HepG2 (cell line): Measurements from ENCODE around the gene TP73. TPM values are rescaled to one million over a fixed set of nuclear protein-coding genes. Genes with fewer than 3 reads are reported as not detected.
A peak's percentile ranks its signal among the peaks of the same experiment; 100 is the strongest.

Experiments used
- CCAR2 ChIP-seq: fragments of 200-400 bp; formaldehyde crosslinking; optimal IDR thresholded peaks from 2 replicates; pipeline ENCODE3; 2018; ENCODE audit warnings: low read depth, mild to moderate bottlenecking, low read length, moderate library complexity
- KDM4B ChIP-seq: sonication (generic); formaldehyde crosslinking; IDR thresholded peaks from 2 replicates; pipeline ENCODE4 v1.4.0; 2020; ENCODE audit warnings: missing genetic modification reagents
- KLF15 ChIP-seq: sonication (generic); formaldehyde crosslinking; IDR thresholded peaks from 2 replicates; pipeline ENCODE4 v1.8.1; 2023; ENCODE audit warnings: borderline replicate concordance, mild to moderate bottlenecking, inconsistent platforms, missing genetic modification reagents, mixed read lengths
- MATR3 ChIP-seq: sonication (generic); formaldehyde crosslinking; IDR thresholded peaks from 2 replicates; pipeline ENCODE4 v1.4.0; 2020; ENCODE audit warnings: missing genetic modification reagents
- RBM39 ChIP-seq: fragments of 200-400 bp; formaldehyde crosslinking; IDR thresholded peaks from one replicate; pipeline ENCODE4 v1.6.1; 2018; ENCODE audit warnings: antibody characterized with exemption, mild to moderate bottlenecking, low read depth, low read length; ENCODE audit not compliant: poor library complexity, severe bottlenecking
- RXRB ChIP-seq: IDR thresholded peaks from 2 replicates; pipeline ENCODE4 v1.6.1; 2016; ENCODE audit warnings: borderline replicate concordance, missing genetic modification reagents, missing compliant biosample characterization
- SIN3B ChIP-seq: fragments of 150-350 bp; IDR thresholded peaks from 2 replicates; pipeline ENCODE4 v1.6.1; 2014; ENCODE audit warnings: low read length
- ZBTB21 ChIP-seq: sonication (generic); formaldehyde crosslinking; IDR thresholded peaks from 2 replicates; pipeline ENCODE4 v1.4.0; 2020; ENCODE audit warnings: missing genetic modification reagents
- ZNF143 ChIP-seq: sonication (generic); formaldehyde crosslinking; IDR thresholded peaks from 2 replicates; pipeline ENCODE4 v1.4.0; 2020; ENCODE audit warnings: missing genetic modification reagents
- ZNF44 ChIP-seq: sonication (generic); formaldehyde crosslinking; IDR thresholded peaks from 2 replicates; pipeline ENCODE4 v1.5.1; 2020; ENCODE audit warnings: mild to moderate bottlenecking, missing genetic modification reagents
- ZNF703 ChIP-seq: sonication (generic); formaldehyde crosslinking; IDR thresholded peaks from 2 replicates; pipeline ENCODE4 v1.5.1; 2020; ENCODE audit warnings: missing genetic modification reagents, mild to moderate bottlenecking, moderate library complexity, borderline replicate concordance
- polyA plus RNA-seq, 8 experiments: library from polyadenylated mRNA; depleted of rRNA in 3 of 8; stranded (reverse) in 7 of 8; unstranded in 1 of 8; fragments of >200 nt; fragmentation: Illumina TruSeq in 4 of 8; extraction: Trizol in 4 of 8; gene quantifications; 2 replicates each; pipeline versions ENCODE4 v1.2.1 to v1.2.3, GENCODE V29; 2011 to 2016; ENCODE audit warnings: low read depth in 4 of 8, missing spikeins in 1 of 8, mixed read lengths in 1 of 8; ENCODE audit not compliant: insufficient read depth in 1 of 8
- total RNA-seq, 5 experiments: library from RNA; depleted of rRNA; stranded (reverse); fragments of >200 nt; fragmentation: Illumina TruSeq; extraction: Trizol; gene quantifications; 2 replicates each; pipeline ENCODE4 v1.2.3, GENCODE V29; 2016; ENCODE audit warnings: low read depth in 1 of 5
- TF ChIP-seq, protein P1 (sequence below), 2 experiments: sonication (generic) in 1 of 2; formaldehyde crosslinking in 1 of 2; IDR thresholded peaks; 2 replicates each; pipeline versions ENCODE4 v1.5.1 to v1.6.1; 2011 to 2020; ENCODE audit warnings: borderline replicate concordance in 1 of 2, low read depth in 1 of 2, low read length in 1 of 2, mild to moderate bottlenecking in 1 of 2, missing genetic modification reagents in 1 of 2, moderate library complexity in 1 of 2
- TF ChIP-seq, protein P2 (sequence below): sonication (generic); formaldehyde crosslinking; IDR thresholded peaks from 2 replicates; pipeline ENCODE4 v1.5.0; 2020; ENCODE audit warnings: mild to moderate bottlenecking, missing genetic modification reagents
- TF ChIP-seq, protein P3 (sequence below): sonication (generic); formaldehyde crosslinking; IDR thresholded peaks from 2 replicates; pipeline ENCODE4 v1.4.0; 2020; ENCODE audit warnings: mild to moderate bottlenecking, missing genetic modification reagents
- TF ChIP-seq, protein P4 (sequence below): IDR thresholded peaks from 2 replicates; pipeline ENCODE4 v1.6.1; 2016
- TF ChIP-seq, protein P5 (sequence below): sonication (generic); formaldehyde crosslinking; IDR thresholded peaks from 2 replicates; pipeline ENCODE4 v1.5.0; 2020; ENCODE audit warnings: mild to moderate bottlenecking, missing genetic modification reagents, borderline replicate concordance
- TF ChIP-seq, protein P6 (sequence below): sonication (generic); formaldehyde crosslinking; IDR thresholded peaks from 2 replicates; pipeline ENCODE4 v1.5.0; 2020; ENCODE audit warnings: missing genetic modification reagents

TP73 gene
- total and polyA plus RNA-seq, 2 of the 13 experiments (the other 11 are each of a cell fraction or from before 2014, with no cell fraction given): 0.49 to 1.1 TPM

DNA sequence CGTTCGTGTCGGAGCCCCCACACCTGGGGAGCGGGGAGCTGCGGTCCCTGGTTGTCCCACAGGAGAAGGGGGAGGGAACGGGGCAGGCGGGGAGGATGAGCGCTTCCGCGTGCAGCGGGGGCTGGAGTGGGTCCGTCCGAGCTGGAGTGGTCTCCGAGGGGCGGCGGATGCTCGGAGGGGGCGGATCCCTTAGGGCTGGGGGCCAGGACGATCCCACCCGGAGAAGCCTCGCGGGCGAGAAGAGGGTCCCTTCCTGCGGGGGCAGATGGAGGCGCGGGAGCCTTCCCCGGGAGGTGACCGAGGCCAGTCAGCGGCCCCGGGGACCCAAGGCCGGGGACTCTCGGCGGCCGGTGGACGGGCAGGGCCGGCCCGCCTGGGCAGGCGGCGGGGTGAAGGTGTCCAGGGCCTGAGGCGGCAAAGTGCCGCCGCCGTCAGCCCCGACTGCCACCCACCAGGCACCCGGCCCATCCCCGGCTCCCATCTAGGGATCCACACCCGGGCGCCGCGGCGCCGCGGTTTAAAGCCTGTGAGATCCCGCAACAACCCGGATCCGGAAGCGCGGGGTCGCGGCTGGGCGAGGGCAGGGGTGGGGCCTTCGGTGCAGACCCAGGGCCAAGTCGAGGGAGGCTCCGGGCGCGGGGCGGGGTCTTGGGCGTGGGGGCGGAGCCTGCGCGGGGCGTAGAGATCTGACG lies 94.7 kb downstream of the TP73 start (continued):
- TF ChIP-seq, protein P1, sequence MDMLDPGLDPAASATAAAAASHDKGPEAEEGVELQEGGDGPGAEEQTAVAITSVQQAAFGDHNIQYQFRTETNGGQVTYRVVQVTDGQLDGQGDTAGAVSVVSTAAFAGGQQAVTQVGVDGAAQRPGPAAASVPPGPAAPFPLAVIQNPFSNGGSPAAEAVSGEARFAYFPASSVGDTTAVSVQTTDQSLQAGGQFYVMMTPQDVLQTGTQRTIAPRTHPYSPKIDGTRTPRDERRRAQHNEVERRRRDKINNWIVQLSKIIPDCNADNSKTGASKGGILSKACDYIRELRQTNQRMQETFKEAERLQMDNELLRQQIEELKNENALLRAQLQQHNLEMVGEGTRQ (IDR thresholded peaks at IDR 0.05; ENCODE audit: low read depth, low read length): no peak
- TF ChIP-seq, protein P1 (CRISPR knock-in tag; IDR thresholded peaks at IDR 0.05; ENCODE audit: borderline replicate concordance): no peak
- TF ChIP-seq KDM4B (CRISPR knock-in tag): no peak
- no peak for TF ChIP-seq CCAR2
- TF ChIP-seq, protein P2, sequence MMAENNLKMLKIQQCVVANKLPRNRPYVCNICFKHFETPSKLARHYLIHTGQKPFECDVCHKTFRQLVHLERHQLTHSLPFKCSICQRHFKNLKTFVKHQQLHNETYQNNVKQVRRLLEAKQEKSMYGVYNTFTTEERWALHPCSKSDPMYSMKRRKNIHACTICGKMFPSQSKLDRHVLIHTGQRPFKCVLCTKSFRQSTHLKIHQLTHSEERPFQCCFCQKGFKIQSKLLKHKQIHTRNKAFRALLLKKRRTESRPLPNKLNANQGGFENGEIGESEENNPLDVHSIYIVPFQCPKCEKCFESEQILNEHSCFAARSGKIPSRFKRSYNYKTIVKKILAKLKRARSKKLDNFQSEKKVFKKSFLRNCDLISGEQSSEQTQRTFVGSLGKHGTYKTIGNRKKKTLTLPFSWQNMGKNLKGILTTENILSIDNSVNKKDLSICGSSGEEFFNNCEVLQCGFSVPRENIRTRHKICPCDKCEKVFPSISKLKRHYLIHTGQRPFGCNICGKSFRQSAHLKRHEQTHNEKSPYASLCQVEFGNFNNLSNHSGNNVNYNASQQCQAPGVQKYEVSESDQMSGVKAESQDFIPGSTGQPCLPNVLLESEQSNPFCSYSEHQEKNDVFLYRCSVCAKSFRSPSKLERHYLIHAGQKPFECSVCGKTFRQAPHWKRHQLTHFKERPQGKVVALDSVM (CRISPR knock-in tag): no peak
- no peak for TF ChIP-seq RBM39
- TF ChIP-seq MATR3 (CRISPR knock-in tag): no peak
- TF ChIP-seq, protein P3, sequence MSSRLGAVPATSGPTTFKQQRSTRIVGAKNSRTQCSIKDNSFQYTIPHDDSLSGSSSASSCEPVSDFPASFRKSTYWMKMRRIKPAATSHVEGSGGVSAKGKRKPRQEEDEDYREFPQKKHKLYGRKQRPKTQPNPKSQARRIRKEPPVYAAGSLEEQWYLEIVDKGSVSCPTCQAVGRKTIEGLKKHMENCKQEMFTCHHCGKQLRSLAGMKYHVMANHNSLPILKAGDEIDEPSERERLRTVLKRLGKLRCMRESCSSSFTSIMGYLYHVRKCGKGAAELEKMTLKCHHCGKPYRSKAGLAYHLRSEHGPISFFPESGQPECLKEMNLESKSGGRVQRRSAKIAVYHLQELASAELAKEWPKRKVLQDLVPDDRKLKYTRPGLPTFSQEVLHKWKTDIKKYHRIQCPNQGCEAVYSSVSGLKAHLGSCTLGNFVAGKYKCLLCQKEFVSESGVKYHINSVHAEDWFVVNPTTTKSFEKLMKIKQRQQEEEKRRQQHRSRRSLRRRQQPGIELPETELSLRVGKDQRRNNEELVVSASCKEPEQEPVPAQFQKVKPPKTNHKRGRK: no peak
- TF ChIP-seq ZNF703 (CRISPR knock-in tag): no peak
- no peak for TF ChIP-seq ZBTB21
- no peak for TF ChIP-seq ZNF143 (CRISPR knock-in tag)
- peak; percentile 67; the same call in 1 of the 2 replicates for TF ChIP-seq SIN3B
- TF ChIP-seq ZNF44 (CRISPR knock-in tag): no peak
- TF ChIP-seq, protein P4, sequence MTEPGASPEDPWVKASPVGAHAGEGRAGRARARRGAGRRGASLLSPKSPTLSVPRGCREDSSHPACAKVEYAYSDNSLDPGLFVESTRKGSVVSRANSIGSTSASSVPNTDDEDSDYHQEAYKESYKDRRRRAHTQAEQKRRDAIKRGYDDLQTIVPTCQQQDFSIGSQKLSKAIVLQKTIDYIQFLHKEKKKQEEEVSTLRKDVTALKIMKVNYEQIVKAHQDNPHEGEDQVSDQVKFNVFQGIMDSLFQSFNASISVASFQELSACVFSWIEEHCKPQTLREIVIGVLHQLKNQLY (CRISPR knock-in tag): no peak
- no peak for TF ChIP-seq RXRB (CRISPR knock-in tag)
- TF ChIP-seq, protein P5, sequence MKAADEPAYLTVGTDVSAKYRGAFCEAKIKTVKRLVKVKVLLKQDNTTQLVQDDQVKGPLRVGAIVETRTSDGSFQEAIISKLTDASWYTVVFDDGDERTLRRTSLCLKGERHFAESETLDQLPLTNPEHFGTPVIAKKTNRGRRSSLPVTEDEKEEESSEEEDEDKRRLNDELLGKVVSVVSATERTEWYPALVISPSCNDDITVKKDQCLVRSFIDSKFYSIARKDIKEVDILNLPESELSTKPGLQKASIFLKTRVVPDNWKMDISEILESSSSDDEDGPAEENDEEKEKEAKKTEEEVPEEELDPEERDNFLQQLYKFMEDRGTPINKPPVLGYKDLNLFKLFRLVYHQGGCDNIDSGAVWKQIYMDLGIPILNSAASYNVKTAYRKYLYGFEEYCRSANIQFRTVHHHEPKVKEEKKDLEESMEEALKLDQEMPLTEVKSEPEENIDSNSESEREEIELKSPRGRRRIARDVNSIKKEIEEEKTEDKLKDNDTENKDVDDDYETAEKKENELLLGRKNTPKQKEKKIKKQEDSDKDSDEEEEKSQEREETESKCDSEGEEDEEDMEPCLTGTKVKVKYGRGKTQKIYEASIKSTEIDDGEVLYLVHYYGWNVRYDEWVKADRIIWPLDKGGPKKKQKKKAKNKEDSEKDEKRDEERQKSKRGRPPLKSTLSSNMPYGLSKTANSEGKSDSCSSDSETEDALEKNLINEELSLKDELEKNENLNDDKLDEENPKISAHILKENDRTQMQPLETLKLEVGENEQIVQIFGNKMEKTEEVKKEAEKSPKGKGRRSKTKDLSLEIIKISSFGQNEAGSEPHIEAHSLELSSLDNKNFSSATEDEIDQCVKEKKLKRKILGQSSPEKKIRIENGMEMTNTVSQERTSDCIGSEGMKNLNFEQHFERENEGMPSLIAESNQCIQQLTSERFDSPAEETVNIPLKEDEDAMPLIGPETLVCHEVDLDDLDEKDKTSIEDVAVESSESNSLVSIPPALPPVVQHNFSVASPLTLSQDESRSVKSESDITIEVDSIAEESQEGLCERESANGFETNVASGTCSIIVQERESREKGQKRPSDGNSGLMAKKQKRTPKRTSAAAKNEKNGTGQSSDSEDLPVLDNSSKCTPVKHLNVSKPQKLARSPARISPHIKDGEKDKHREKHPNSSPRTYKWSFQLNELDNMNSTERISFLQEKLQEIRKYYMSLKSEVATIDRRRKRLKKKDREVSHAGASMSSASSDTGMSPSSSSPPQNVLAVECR (CRISPR knock-in tag): peak; percentile 82
- no peak for TF ChIP-seq KLF15 (CRISPR knock-in tag)
- TF ChIP-seq, protein P6, sequence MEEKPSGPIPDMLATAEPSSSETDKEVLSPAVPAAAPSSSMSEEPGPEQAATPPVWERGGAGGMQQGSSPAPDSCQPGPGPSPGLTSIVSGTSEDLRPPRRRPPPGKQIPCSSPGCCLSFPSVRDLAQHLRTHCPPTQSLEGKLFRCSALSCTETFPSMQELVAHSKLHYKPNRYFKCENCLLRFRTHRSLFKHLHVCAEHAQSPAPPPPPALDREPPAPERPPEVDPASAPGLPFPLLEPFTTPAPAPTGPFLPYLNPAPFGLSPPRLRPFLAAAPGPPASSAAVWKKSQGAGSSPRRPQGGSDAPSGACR (CRISPR knock-in tag): no peak
